Prostate gland (tissue), 2 donors: ENCODE data around the gene HDDC3. TPM values are rescaled to one million over a fixed set of nuclear protein-coding genes. Genes with fewer than 3 reads are reported as not detected.
A peak's percentile ranks its signal among the peaks of the same experiment; 100 is the strongest.

Experiments
- DNase-seq: peaks from one replicate; pipeline ENCODE4 v3.0.0-alpha.2; 2019; ENCODE audit warnings: low spot score
- H3K27ac ChIP-seq, 2 donors: fragments of 200-600 bp; sonication (generic); 2 replicates each; pipeline ENCODE4 v1.5.1; 2017 to 2019
- H3K27me3 ChIP-seq: fragments of 200-600 bp; sonication (generic); replicated peaks from 2 replicates; pipeline ENCODE4 v1.5.1; 2019; ENCODE audit not compliant: insufficient read depth
- H3K36me3 ChIP-seq, 2 donors: fragments of 200-600 bp; sonication (generic); 1 replicate in 1 of 2; 2 replicates in 1 of 2; pipeline versions ENCODE4 v1.5.1 to v1.8.1; 2017 to 2019
- H3K4me1 ChIP-seq: fragments of 200-600 bp; sonication (generic); replicated peaks from 2 replicates; pipeline ENCODE4 v1.5.1; 2019
- H3K4me3 ChIP-seq, 2 donors: fragments of 200-600 bp; sonication (generic); 2 replicates each; pipeline ENCODE4 v1.5.1; 2017 to 2019
- H3K9me3 ChIP-seq: fragments of 200-600 bp; sonication (generic); 2 replicates; pipeline ENCODE4 v1.5.1; 2017
- CTCF ChIP-seq, 4 experiments: fragments of 200-600 bp in 2 of 4; fragments of 450-650 bp in 2 of 4; sonication (generic) in 2 of 4; IDR thresholded peaks; 1 replicate in 3 of 4; 2 replicates in 1 of 4; pipeline ENCODE4 v1.5.1; 2016 to 2019; ENCODE audit warnings: antibody characterized with exemption in 4 of 4, mild to moderate bottlenecking in 2 of 4, moderate library complexity in 2 of 4
- POLR2A ChIP-seq: fragments of 450-650 bp; IDR thresholded peaks from one replicate; pipeline ENCODE4 v1.6.1; 2016; ENCODE audit warnings: antibody characterized with exemption, mild to moderate bottlenecking
- POLR2AphosphoS5 ChIP-seq: sonication (generic); formaldehyde crosslinking; IDR thresholded peaks from one replicate; pipeline ENCODE4 v1.6.1; 2017; ENCODE audit warnings: antibody characterized with exemption
- WGBS: methylation state at CpG from one replicate; pipeline ENCODE4 v1.1.5; 2018; 5-methylcytosine and 5-hydroxymethylcytosine counted together
- intact Hi-C: fragments of 100-400 bp; cut with DNase I; formaldehyde crosslinking; loops from one replicate; pipeline ENCODE4 v1.14.2; 2022
- total RNA-seq, 2 donors: library from RNA; depleted of rRNA; stranded (reverse); fragments of >200 nt; gene quantifications; one replicate each; pipeline ENCODE4 v1.1.0, GENCODE V29; 2016

HDDC3 gene
- total RNA-seq, 2 donors from 2014 or later = 16.2 to 30.6 TPM

GRCh38 chr15:90885432-90886290 is 46.7 kb downstream of the HDDC3 start:
- H3K4me3 ChIP-seq = peak overlapping the region in 1 of 2 donors; percentile 41
- peak; percentile 59 for DNase-seq
- H3K4me1 ChIP-seq = peaks cover 6% of the 10 kb centered on the region
- TF ChIP-seq POLR2A (no peak), POLR2AphosphoS5 (peak; percentile 31), CTCF (IDR thresholded peaks at IDR 0.05) (peak; percentile 93 to 97 (median 96))
- intact Hi-C loops = loop anchor here (2.0 to 10.0 kb wide), 2 partner anchors 235 to 571 kb away; no protein-coding TSS in a partner anchor
- 62% methylated on average over 23 of the region's 23 CpGs for WGBS
- peaks cover 4 to 13% of the 10 kb centered on the region in 2 donors for H3K36me3 ChIP-seq
- H3K27ac ChIP-seq = peak overlapping the region; percentile 78 to 86
- no peaks in the 10 kb centered on the region for H3K9me3 ChIP-seq
- no peaks in the 10 kb centered on the region for H3K27me3 ChIP-seq

GRCh38 chr15:90884719-90885431 is 47.5 kb downstream of the HDDC3 start:
- H3K36me3 ChIP-seq = peaks cover 10 to 17% of the 10 kb centered on the region in 2 donors
- no peaks in the 10 kb centered on the region for H3K9me3 ChIP-seq
- H3K27ac ChIP-seq = peak overlapping the region; percentile 78 to 86
- no peaks in the 10 kb centered on the region for H3K27me3 ChIP-seq
- peak overlapping the region; percentile 37 to 41 for H3K4me3 ChIP-seq
- 55% methylated on average over 16 of the region's 16 CpGs for WGBS
- no peak for DNase-seq
- TF ChIP-seq CTCF (IDR thresholded peaks at IDR 0.05) (no peak), POLR2AphosphoS5 (no peak), POLR2A (no peak)
- intact Hi-C loops = loop anchor here (2.0 to 10.0 kb wide), 2 partner anchors 234 to 570 kb away; no protein-coding TSS in a partner anchor
- peaks cover 6% of the 10 kb centered on the region for H3K4me1 ChIP-seq

DNA sequence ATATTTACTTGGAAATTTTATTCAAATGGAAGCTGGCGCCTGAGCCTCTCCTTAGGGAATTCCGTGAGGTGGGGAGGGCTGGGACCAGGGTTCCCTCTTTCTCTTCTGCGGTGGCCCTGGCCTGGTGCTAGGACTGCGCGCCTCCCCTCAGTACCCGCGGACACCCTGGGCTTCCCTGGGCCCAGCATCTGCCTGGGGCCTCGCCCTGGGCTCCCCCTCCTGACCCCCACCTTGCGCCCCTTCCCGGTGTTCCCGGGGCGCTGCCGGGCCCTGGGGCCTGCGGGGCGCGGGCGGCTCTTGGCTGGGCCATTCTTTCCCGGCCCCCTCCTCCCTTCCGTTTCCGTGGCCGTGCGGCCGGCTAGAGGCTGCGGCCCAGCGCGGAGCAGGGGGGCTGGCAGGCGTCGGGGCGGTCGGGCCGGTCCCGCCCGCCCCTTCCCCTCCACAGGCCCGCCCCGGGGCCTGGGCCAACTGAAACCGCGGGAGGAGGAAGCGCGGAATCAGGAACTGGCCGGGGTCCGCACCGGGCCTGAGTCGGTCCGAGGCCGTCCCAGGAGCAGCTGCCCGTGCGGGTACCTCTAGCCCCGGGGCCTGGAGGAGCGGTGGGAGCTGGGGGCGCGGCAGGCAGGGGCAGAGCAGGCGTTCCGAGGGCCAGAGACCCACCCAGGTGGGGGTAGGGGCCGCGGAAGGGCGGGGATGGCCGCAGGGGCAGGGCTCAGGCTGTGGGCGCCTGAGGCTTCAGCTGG is 48.2 kb downstream of the HDDC3 start, which contains the start of gene FES:
FES (plus strand) TSS at position 529 of the 743 bp plus-strand sequence. CDS start 542 bp downstream, outside the sequence.
- no peak for DNase-seq
- 5% methylated on average over 57 of the region's 58 CpGs for WGBS
- H3K9me3 ChIP-seq = no peaks in the 10 kb centered on the region
- H3K4me1 ChIP-seq = peaks cover 6% of the 10 kb centered on the region
- peak within 1 kb of the TSS; percentile 37 to 41 for H3K4me3 ChIP-seq
- peaks cover 10 to 24% of the 10 kb centered on the region in 2 donors for H3K36me3 ChIP-seq
- TF ChIP-seq POLR2A = peak; percentile 32
- TF ChIP-seq POLR2AphosphoS5 = no peak
- peak within 1 kb of the TSS; percentile 78 to 86 for H3K27ac ChIP-seq
- H3K27me3 ChIP-seq = no peaks in the 10 kb centered on the region
- intact Hi-C loops = loop anchor here (2.0 to 10.0 kb wide), 2 partner anchors 233 to 569 kb away; no protein-coding TSS in a partner anchor

GRCh38 chr15:90883526-90883975 is 48.8 kb downstream of the HDDC3 start:
- H3K36me3 ChIP-seq = peaks cover 10 to 30% of the 10 kb centered on the region in 2 donors
- H3K4me3 ChIP-seq = peak overlapping the region in 1 of 2 donors; percentile 41
- no peaks in the 10 kb centered on the region for H3K27me3 ChIP-seq
- no peak for DNase-seq
- TF ChIP-seq CTCF (IDR thresholded peaks at IDR 0.05) (no peak), POLR2A (no peak)
- WGBS = 65% methylated on average over 7 of the region's 7 CpGs
- H3K9me3 ChIP-seq = no peaks in the 10 kb centered on the region
- peak overlapping the region; percentile 78 to 86 for H3K27ac ChIP-seq
- intact Hi-C loops = loop anchor here (10.0 kb wide), 1 partner anchor 569 kb away; no protein-coding TSS in a partner anchor
- peaks cover 6% of the 10 kb centered on the region for H3K4me1 ChIP-seq
